Fibroblast of villous mesenchyme (primary cell): ENCODE data around the gene MYADML2. TPM values are rescaled to one million over a fixed set of nuclear protein-coding genes. Genes with fewer than 3 reads are reported as not detected.

Source experiments
- DNase-seq: peaks from one replicate; pipeline ENCODE4 v3.0.0-alpha.2; 2010; ENCODE audit warnings: low read depth
- H3K4me3 ChIP-seq: 2 replicates; pipeline ENCODE4 v1.5.1; 2011; ENCODE audit warnings: low read depth, mild to moderate bottlenecking, low read length
- CTCF ChIP-seq: IDR thresholded peaks from 2 replicates; pipeline ENCODE4 v1.5.1; 2012; ENCODE audit warnings: low read depth, mild to moderate bottlenecking, low read length; ENCODE audit not compliant: insufficient read depth
- total RNA-seq: library from RNA; depleted of rRNA; stranded (reverse); fragments of >200 nt; gene quantifications from 2 replicates; pipeline ENCODE4 v1.2.3, GENCODE V29; 2012

Gene MYADML2
- total RNA-seq, 1 donor: not detected

- TF ChIP-seq CTCF: no peak
- no peak overlapping the region for H3K4me3 ChIP-seq
- no peak for DNase-seq
Observed at GRCh38 chr17:81992306-81993102, 45.5 kb upstream of the MYADML2 start.

GRCh38 chr17:81991684-81992305 is 44.8 kb upstream of the MYADML2 start:
- no peak for TF ChIP-seq CTCF
- DNase-seq: peak; percentile 67
- peak overlapping the region; percentile 18 for H3K4me3 ChIP-seq

- TF ChIP-seq CTCF: no peak
Observed at GRCh38 chr17:81990836-81991683, 44.0 kb upstream of the MYADML2 start.

GRCh38 chr17:81987161-81987770 is 40.2 kb upstream of the MYADML2 start:
- no peak overlapping the region for H3K4me3 ChIP-seq
- TF ChIP-seq CTCF: no peak

More at GRCh38 chr17:81990836-81991683, 44.0 kb upstream of the MYADML2 start:
- no peak overlapping the region for H3K4me3 ChIP-seq
- no peak for DNase-seq

GRCh38 chr17:81986606-81987005 is 39.6 kb upstream of the MYADML2 start:
- no peak for TF ChIP-seq CTCF
- H3K4me3 ChIP-seq: no peak overlapping the region
- no peak for DNase-seq

More at GRCh38 chr17:81987161-81987770, 40.2 kb upstream of the MYADML2 start:
- DNase-seq: no peak

- no peak overlapping the region for H3K4me3 ChIP-seq
- no peak for DNase-seq
Observed at GRCh38 chr17:81984773-81985410, 37.9 kb upstream of the MYADML2 start.

More at GRCh38 chr17:81984773-81985410, 37.9 kb upstream of the MYADML2 start:
- no peak for TF ChIP-seq CTCF
